ENCODE results near the gene PCBP4.

PCBP4 gene

DNA sequence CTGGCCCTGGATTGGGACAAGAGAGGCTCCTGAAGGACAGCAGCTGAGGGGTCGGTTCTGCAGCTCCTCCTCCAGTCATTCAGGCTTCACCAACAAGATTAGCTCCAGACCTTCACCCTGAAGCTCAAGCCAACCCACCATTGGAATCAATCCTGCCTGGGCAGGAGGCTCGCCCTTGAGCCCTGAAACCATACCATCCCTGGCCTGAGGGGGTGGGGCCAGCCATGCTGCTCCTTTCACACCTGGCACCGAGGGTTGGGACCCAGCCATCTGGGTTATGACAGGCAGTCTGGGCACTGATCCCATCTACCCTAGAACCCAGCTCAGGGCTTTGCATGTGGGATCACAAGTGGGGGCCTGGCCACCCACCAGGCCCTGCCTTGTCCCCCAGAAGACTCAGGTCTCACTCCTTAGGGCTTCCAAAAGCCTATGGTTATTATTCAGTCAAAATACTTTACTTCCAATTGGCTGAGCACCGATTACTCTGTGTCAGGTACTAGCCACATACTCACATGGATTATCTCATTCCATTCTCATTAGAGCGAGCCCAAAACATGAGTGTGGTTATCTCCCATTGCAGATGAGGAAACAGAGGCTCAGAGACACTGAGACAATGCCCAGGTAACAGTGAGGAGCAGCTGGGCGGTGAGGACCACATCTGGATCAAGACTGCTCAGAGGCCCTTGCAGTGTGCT, 3.5 kb upstream of the PCBP4 start:
- DNase-seq: no peak

DNA sequence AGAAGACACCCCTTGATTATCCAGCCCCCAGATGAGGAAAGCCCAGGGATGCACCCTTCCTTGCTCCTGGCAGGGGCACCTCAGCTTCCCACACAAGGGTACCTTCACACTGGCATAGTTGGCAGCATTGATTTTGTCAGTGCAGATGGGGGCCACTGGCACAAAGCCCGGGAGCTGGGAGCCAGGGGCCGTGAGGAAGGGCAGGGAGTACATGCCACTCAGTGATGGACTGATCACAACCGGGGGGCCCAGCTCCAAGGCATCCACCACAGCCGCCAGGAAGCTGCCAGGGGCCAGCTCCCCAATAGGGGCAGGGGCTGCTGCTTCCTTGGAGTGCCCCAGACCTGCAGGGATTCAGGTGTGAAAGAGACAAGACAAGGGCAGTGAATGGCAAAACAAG, 2.6 kb upstream of the PCBP4 start:
- DNase-seq: no peak

DNA sequence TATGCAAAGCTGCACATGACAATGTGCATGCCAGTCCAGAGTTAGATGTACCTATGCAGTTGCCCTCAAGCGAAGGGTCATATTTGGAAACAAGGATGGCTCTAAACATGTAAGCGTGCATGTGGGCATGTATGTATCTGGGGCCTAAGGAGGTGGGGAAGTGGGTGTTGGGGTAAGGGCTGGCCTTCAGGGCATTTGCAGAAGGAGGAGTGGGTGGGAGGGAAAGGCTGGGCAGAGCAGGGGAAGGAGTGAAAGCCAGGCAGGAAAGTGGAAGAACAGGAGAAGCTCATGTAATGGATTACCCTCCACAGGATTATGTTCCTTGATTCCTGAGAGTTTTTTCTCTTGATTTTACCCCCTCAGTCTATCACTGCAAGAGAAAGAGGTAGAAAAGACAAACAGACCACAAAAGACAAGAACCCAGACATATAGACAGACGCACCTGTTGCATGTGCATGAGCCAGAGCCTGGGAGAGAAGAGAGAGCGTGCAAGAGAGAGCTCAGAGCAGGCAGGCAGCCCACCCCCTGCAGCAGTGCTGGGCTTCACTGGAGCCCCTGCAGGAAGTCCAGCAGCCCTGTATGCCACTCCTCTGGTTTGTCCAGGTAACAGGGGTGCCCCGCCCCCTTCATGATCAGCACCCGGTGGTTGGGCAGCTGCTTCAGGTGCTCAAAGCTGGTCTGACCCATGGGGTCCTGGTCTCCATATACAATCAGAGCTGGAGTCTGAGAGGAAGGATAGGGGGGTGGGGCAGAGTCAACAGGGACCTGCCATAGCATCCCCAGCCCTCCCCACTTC, 1.8 kb upstream of the PCBP4 start:
- no peak for DNase-seq

DNA sequence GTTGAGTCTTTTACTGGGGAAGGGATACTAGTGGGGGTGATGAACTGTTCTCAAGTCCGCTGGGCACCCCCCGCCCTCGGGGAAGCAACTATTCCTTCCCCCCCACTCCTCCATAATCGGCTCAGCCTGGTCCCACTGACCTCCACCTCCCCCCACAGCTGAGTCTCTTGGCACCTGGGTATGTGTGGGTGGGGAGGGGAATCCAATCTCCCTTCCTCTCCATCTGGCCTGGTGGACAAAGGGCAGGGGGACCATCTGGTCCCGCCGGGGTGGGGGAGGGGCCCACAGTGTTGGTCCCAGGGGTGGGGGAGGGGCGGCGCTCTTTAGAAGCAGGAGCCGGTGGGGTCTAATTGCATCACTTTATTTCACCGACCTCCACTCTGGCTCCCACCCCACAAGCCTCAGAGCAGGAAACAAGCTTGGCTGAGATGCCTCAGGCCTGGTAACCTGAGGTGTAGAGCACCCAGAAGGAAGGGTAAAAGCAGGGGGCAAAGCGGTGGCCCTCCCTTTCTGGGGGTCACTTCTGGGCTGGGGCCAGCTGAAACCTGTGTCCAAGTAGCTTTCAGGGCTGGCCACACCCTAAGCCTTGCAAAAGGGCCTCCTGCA, 1.0 kb upstream of the PCBP4 start:
- no peak for DNase-seq

DNA sequence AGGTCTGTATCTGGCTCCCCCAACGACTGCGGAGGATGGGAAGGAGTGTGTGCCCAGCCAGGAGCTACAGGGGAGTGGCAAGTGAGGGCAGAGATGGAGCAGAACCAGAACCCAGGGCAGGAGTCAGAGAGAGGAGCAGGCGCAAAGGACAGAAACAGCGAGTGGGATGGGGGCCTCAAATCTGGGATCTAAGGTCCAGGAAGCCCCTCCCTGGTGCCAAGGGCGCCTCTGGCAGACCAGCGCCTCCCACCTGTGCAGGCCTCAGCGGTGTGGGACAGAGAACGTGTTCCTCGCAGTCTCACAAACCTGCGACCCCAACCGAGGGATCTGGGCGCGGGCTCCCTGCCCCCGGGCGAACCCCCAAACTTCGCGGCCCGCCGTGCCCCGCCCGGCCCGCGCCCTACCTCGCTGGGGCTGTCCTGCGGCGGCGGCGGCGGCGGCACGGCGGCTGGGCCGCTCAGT, 301 bp downstream of the PCBP4 start:
- no peak for DNase-seq

DNA sequence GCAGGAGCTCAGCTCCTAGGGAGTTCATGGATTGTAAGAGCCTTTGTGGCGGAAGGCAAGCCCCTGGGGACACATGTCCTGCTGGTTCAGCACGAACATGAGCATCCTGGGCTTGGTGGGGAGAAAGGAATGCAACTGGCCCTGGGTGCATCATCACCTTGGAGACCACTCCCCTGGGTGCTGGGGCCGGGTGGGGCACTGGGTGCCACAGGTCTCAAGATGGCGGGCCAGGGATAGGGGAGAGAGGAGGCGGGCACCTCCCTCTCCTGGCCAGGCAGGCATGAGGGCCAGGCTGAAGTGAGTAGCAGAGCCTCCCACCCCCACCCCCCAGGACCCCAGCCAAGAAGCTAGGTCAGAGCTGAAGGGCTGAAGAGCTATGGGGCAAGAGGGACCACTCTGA, 768 bp downstream of the PCBP4 start:
- DNase-seq: no peak

DNA sequence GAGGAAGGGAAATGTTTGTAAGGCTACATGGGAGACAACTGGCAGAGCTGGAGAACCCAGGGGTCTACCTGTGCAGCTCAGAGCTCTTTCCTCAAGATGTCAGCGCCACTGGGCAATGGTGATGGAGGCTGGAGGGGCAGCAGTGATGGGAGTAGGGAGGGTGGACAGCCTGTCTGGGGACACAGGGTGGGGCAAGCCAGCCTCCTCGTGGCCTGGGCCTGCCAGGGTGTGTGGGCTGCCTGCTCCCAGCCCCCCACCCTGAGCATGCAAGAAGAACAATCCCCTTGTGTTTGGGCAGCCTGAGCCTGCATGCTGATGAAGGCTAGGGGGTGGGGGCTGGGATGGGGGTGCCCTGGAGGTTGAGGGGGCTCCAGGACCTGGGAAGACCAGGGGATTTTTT, 1.2 kb downstream of the PCBP4 start:
- no peak for DNase-seq

DNA sequence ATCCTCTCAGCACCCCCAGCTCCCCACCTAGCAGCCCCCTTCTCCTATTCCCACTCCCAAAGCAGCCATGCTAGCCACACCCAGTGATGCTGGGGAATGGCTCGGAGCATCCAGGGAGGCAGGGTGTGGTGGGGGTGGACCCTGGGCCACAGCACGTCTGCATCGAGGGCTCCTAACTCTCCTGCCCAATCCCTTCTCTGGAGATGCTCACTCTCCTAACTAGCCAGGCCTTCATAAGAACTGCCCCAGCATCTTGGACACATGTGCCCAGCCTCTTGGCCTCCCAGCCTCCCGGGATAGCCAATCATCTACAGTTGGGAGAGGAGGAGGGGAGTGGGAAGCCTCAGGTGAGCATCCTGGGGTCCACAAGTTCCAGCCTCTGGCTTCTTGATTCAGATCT, 2.7 kb downstream of the PCBP4 start:
- no peak for DNase-seq

DNA sequence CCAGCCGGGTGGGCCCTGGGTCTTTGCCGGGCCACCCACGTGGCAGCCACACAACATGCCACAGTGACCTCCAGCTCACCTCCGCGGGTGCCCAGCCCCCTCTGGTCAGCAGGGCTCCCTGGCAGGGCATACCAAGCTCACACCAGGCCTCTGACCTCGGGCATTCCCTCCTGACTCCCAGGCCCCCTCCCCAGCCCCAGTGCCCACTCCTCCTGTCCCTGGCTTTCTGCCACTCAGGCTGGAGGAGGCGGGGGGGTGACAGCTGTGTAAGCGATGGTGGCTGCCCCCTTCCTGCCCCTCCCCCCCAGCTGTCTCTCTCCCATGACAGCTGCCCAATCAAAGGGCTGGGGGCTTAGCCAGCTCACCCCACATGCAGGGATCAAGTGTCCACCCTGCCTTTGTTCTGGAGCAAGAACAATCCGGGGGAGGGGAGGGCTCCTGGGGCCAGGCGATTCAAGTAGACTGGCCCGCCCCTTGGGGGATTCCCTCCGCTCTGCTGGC, 3.3 kb downstream of the PCBP4 start:
- no peak for DNase-seq

DNA sequence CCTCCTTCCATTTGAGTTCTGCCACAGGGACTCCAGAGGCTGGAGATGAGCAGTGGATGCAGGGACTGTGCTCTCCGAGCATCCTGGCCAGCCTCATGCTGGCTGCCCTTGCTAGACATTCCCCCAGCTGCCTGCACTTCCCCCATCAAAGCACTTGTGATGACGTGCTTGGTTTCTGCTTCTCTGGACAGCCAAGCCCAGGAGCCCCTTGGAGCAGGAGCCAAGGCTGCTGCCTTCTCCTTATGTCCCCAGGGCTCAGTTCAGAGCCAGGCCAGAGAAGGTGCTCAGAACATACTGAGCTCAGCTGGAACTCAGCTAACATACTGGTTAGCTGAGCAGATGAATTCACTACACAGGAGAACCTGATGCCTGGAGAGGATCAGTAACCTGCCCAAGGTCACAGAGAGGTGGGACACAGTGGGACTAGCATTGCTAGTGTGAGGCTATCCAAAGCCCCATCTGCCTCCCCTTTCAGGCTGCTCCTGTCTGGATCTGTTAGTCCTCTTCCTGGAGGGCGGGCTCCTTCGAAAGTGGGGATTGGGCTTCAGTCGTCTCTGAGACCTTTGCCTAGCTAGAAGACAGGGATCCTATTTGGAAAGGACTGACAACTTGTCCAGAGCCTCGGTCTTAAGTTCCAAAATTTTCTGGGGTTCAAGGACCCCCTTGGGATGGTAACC, 4.3 kb downstream of the PCBP4 start:
- DNase-seq: no peak

DNA sequence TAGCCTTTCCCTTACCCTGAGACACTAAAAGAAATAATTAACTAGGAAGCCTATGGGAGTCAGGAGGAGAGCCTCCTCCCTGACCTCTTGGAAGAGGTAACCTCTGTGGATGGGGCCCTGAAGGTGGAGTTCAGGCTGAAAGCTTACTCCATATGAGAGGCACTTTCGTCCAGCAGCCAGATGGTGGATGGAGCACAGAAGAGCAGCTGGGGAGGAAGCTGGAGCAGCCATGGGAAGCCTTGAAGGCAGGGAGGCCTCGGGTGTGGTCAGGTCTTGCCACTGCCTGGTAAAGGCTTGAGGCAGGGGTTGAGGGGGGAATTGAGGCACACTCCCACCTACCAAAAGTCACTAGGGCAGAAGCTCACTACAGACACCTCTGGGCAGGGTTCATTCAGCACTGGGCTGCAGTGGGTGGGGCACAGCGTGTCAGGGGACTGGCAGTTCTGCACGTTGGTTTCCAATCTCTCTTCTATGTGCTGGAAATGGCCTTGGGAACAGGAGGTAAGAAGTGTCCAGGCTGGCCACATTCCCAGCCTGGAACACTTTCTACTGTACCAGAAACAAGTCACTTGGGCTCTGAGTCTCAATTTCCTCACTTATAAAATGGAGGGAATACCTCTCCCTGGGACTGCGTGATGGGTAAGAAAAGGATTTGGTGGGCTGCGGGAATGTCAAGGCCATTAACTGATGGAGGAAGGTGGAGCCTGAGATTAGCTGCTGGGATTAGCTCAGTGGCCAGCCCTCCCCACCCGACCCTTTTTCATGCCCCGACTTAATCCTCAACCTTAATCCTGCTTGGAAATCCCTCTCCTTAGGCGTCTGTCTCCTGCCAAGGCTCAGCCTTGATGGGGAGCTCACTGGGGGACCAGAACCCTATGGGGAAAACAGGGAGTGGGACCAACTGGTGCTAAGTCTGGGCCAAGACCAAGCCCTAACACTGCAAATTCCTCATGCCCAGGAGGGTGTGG, 5.4 kb downstream of the PCBP4 start:
- no peak for DNase-seq

DNA sequence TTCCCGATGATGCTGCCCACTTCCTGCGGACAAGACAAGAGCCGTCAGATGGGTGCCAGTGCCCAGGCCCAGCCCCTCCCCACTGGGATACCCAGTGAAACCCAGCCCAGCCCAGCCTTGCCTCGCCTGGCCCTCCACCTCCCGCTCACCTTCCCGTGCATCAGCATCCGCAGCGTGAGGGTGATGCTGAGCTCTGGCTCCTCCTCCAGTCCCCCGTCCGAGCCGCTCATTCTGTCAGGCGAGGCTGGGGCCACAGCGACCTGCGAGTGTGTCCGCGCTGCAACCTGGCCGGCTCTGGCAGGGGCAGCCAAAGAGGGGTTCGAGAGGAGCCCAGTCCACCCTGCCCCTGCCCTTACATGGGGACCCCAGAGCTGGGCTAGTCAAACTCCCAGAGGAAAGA, 6.2 kb downstream of the PCBP4 start:
- no peak for DNase-seq

DNA sequence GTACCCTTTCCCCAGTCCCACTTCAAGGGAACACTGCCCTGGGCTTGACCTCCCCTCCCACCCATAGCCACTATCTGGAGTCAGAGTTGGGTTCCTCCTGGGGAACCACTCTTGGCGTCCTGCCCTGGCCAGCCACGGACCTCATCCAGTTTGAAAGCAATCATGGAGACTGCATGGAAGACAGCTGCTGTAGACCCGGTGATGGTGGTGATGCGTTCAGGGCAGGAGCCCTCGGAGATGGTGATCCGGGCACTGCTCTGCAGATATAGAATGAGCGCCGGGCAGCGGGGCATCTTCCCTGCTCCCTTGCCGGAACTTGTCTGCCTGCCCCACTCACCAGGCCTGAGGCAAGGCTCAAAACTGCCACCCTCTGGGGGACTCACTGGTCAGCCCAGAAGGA, 6.9 kb downstream of the PCBP4 start:
- DNase-seq: no peak

DNA sequence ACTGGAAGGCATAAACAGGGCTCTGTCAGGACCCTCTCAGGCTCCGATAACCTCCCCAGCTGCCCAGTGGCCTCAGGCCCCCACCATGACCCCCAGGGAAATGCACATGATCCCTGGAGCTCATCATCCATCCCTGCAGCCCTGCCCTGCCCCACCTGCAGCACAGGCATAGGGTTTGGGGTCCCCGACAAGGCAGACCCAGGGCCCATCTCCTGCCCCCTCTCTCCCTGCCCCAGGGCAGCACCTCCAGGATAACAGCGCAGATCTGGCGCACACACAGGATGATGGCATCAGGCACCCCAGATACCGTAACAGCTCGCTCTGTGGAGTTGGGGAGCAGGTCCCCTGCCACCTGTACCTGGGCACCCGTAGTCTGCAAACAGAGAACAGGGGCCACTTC, 7.6 kb downstream of the PCBP4 start:
- no peak for DNase-seq

DNA sequence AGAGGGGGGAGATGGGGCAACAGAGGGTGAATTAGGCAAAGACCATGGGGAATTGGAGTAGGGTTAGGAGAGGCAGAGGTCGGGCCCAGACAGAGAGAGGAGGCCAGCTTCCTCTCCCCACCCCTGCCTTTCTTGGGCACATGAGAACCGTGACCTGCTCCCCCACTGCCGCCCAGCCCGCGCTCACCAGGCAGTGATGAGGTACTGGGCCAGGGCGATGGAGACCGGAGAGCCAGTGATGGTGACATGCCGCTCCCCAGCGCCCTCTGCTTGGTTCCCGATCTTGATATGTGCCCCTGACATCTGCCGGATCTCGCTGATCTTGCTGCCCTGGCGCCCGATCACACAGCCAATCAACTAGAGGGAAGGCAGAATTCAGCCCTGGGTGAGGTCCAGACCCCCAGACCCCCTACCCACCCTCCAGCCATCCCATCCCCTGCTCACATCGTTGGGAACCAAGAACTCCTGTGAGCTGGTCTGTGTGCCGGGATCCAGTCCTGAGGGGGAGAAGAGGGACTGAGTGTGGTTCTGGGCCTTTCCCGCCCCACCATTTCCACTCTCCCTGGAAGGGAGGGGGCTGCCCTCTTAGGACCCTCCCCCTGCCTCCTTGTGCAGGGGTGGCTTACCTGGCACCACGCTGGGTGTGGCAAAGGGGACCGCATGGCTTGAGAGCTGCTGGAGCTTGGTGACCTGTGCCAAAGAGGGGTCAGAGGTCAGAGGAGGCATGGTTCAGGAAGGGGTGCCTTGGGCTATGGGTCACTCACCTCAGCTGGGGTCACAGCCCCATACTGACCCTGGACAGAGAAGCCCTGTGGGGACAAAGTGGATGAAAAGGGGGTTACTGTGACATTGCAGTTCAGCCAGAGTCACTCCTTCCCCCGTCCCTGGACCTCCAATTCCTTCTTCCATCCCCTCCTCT, 8.4 kb downstream of the PCBP4 start:
- no peak for DNase-seq

DNA sequence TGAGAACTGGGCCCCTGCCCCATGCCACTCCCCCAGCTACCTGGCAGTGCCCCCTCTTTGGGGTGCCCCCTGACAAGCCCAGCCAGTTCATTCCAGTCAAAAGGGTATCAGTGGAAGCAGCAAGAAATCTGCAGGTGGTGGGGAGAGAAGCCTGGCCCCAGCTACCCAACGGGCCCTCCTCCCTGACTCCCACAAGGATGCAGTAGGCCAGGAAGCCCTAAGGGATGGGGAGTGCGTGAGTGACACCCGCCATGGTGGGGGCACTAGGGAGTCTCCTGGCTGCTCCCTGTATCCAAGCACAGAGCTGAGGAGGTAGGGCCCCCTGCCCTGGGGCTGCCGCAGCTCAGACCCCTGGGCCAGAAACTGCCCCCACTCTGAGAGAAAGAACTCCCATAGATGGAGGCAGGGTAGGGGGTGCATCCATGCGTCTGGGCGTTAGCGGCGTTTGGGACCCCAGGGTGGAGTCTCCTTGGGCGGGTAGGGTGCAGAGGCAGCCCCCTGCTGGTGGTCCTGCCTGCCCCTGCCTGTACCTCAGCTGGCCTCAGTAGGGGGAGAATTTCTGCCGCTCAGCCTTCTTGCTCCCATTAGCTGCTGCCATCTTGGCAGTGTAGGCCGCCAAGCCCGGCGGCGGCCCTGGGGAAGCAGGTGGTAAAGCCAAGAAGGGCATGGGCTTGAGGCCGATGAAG, 9.6 kb downstream of the PCBP4 start:
- no peak for DNase-seq

DNA sequence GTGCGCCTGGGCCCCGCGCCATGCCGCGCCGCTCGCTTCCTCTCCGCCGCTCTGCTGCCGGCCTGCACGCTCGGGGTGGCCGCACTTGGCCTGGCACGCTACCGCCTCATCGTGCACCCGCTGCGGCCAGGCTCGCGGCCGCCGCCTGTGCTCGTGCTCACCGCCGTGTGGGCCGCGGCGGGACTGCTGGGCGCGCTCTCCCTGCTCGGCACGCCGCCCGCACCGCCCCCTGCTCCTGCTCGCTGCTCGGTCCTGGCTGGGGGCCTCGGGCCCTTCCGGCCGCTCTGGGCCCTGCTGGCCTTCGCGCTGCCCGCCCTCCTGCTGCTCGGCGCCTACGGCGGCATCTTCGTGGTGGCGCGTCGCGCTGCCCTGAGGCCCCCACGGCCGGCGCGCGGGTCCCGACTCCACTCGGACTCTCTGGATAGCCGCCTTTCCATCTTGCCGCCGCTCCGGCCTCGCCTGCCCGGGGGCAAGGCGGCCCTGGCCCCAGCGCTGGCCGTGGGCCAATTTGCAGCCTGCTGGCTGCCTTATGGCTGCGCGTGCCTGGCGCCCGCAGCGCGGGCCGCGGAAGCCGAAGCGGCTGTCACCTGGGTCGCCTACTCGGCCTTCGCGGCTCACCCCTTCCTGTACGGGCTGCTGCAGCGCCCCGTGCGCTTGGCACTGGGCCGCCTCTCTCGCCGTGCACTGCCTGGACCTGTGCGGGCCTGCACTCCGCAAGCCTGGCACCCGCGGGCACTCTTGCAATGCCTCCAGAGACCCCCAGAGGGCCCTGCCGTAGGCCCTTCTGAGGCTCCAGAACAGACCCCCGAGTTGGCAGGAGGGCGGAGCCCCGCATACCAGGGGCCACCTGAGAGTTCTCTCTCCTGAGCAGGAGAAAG, 11.1 kb downstream of the PCBP4 start:
- no peak for DNase-seq

DNA sequence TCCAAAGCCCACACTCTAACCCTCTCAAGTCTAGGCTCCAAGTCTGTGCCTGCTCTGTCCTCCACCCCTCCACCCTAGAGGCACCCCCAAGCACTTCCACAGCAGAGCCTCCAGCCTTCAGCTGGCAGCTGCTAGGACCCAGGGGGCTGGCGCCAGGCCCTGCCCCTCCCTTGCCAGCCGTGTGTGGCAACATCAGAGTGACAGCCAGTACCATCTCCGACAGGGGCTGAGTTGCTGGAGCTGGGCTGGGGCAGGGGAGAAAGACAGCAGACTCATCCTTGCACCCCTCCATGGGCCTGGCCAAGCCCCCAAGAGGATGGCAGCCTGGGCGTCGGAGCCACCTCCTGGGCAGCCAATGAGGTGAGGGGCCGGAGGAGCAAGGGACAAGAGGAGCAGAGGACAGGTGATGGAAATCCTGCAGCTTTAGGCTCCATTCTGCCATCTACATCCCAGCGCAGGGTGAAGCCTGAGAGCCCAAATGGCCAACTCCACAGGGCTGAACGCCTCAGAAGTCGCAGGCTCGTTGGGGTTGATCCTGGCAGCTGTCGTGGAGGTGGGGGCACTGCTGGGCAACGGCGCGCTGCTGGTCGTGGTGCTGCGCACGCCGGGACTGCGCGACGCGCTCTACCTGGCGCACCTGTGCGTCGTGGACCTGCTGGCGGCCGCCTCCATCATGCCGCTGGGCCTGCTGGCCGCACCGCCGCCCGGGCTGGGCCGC, 11.9 kb downstream of the PCBP4 start, which contains the start of gene GPR62:
Gene GPR62 (plus strand): TSS at position 207 of the 718 bp plus-strand sequence. CDS start 272 bp downstream, at position 479.
- DNase-seq: no peak

DNA sequence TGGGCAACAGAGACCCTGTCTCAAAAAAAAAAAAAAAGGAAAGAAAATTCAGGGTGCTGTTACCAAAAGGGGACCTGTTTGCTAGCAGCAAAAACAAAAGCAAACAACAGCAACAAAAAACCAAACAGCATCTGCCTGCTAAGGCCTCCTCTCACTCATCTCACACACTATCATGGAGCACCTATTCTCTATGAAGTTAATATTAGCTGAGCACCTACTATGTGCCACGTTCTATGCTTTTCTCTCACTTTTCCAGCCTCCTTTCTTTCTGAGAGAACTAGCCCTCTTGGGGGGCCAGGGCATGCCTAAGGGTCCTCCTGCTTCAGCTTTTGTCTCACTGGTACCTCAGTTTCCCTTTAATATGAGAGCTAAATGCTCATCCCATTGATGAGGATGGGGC, 12.5 kb downstream of the PCBP4 start:
- no peak for DNase-seq

Data from NCI-H1436 (cell line).